CD14-positive monocyte (primary cell): ENCODE data around the gene NID1. TPM values are rescaled to one million over a fixed set of nuclear protein-coding genes. Genes with fewer than 3 reads are reported as not detected.

Experiments
- DNase-seq, 3 donors: peaks; one replicate each; pipeline ENCODE4 v3.0.0-alpha.2; 2011 to 2022
- H2AFZ ChIP-seq: 2 replicates; pipeline ENCODE4 v1.6.0; 2012; ENCODE audit warnings: mild to moderate bottlenecking, low read depth, low read length, inconsistent platforms; ENCODE audit not compliant: insufficient read depth, poor library complexity, severe bottlenecking
- H3K27ac ChIP-seq, 2 donors: 1 replicate in 1 of 2; 2 replicates in 1 of 2; pipeline ENCODE4 v1.5.1; 2012 to 2013; ENCODE audit warnings: low read length in 2 of 2, control low read depth in 1 of 2, inconsistent platforms in 1 of 2, low read depth in 1 of 2, mild to moderate bottlenecking in 1 of 2
- H3K27me3 ChIP-seq, 2 donors: one replicate each; pipeline versions ENCODE4 v1.6.0 to v1.6.1; 2011 to 2013; ENCODE audit warnings: low read length in 2 of 2; ENCODE audit not compliant: control insufficient read depth in 2 of 2, insufficient read depth in 2 of 2
- H3K36me3 ChIP-seq, 2 donors: replicated peaks in 1 of 2; 1 replicate in 1 of 2; 2 replicates in 1 of 2; pipeline versions ENCODE4 v1.5.1 to v1.6.1; 2012 to 2013; ENCODE audit warnings: low read length in 2 of 2, control low read depth in 1 of 2, inconsistent platforms in 1 of 2, mild to moderate bottlenecking in 1 of 2; ENCODE audit not compliant: insufficient read depth in 2 of 2, control insufficient read depth in 1 of 2
- H3K4me1 ChIP-seq, 2 donors: 1 replicate in 1 of 2; 2 replicates in 1 of 2; pipeline versions ENCODE4 v1.5.1 to v1.6.1; 2012 to 2013; ENCODE audit warnings: low read length in 2 of 2, control low read depth in 1 of 2, inconsistent platforms in 1 of 2, mild to moderate bottlenecking in 1 of 2, moderate library complexity in 1 of 2; ENCODE audit not compliant: insufficient read depth in 2 of 2, control insufficient read depth in 1 of 2
- H3K4me2 ChIP-seq: replicated peaks from 2 replicates; pipeline ENCODE3; 2012; ENCODE audit warnings: low read length, moderate library complexity, mild to moderate bottlenecking; ENCODE audit not compliant: poor library complexity, severe bottlenecking; ENCODE audit errors: extremely low read depth
- H3K4me3 ChIP-seq, 3 experiments: fragments of 200-600 bp in 1 of 3; sonication (generic) in 1 of 3; replicated peaks in 1 of 3; 1 replicate in 2 of 3; 2 replicates in 1 of 3; pipeline ENCODE4 v1.5.1; 2011 to 2013; ENCODE audit warnings: low read length in 3 of 3, mild to moderate bottlenecking in 3 of 3, control low read depth in 2 of 3, low read depth in 2 of 3, inconsistent platforms in 1 of 3, moderate library complexity in 1 of 3
- H3K79me2 ChIP-seq: 2 replicates; pipeline ENCODE4 v1.6.0; 2012; ENCODE audit warnings: mild to moderate bottlenecking, control low read depth, inconsistent platforms, low read length, moderate library complexity; ENCODE audit not compliant: insufficient read depth
- H3K9ac ChIP-seq: 2 replicates; pipeline ENCODE4 v1.6.0; 2017; ENCODE audit warnings: low read length, mild to moderate bottlenecking; ENCODE audit not compliant: insufficient read depth, poor library complexity, severe bottlenecking
- H3K9me3 ChIP-seq, 2 donors: replicated peaks in 1 of 2; 1 replicate in 1 of 2; 2 replicates in 1 of 2; pipeline versions ENCODE4 v1.5.1 to v1.6.1; 2012 to 2013; ENCODE audit warnings: low read length in 2 of 2, control low read depth in 1 of 2; ENCODE audit not compliant: control insufficient read depth in 1 of 2, insufficient read depth in 1 of 2
- H4K20me1 ChIP-seq: 2 replicates; pipeline ENCODE4 v1.6.0; 2012; ENCODE audit warnings: mild to moderate bottlenecking, low read length, control low read depth, moderate library complexity; ENCODE audit not compliant: insufficient read depth
- H3K27ac Mint-ChIP-seq, 7 donors: one replicate each; pipeline ENCODE4 v1.8.0; 2020; ENCODE audit warnings: mild to moderate bottlenecking in 7 of 7, mixed read lengths in 7 of 7, moderate library complexity in 6 of 7, inconsistent platforms in 2 of 7
- H3K27me3 Mint-ChIP-seq, 3 donors: one replicate each; pipeline ENCODE4 v1.8.0; 2021 to 2022; ENCODE audit warnings: low read depth in 3 of 3, mild to moderate bottlenecking in 3 of 3, mixed read lengths in 3 of 3, moderate library complexity in 3 of 3, inconsistent platforms in 1 of 3
- H3K36me3 Mint-ChIP-seq, 2 donors: one replicate each; pipeline ENCODE4 v1.8.0; 2020; ENCODE audit warnings: mixed read lengths in 2 of 2, inconsistent platforms in 1 of 2, mild to moderate bottlenecking in 1 of 2
- H3K4me1 Mint-ChIP-seq: one replicate; pipeline ENCODE4 v1.8.0; 2020; ENCODE audit warnings: mild to moderate bottlenecking, mixed read lengths
- H3K4me3 Mint-ChIP-seq, 2 donors: one replicate each; pipeline ENCODE4 v1.8.0; 2020; ENCODE audit warnings: mild to moderate bottlenecking in 2 of 2, mixed read lengths in 2 of 2, moderate library complexity in 1 of 2
- H3K9me3 Mint-ChIP-seq, 7 donors: one replicate each; pipeline ENCODE4 v1.8.0; 2020 to 2022; ENCODE audit warnings: mixed read lengths in 7 of 7, mild to moderate bottlenecking in 6 of 7, moderate library complexity in 6 of 7, inconsistent platforms in 2 of 7
- CTCF ChIP-seq: fragments of 200-600 bp; IDR thresholded peaks from one replicate; pipeline ENCODE4 v1.8.0; 2022; ENCODE audit warnings: antibody characterized with exemption, mild to moderate bottlenecking
- WGBS: methylation state at CpG from one replicate; pipeline ENCODE4 v1.1.5; 2013; ENCODE audit warnings: missing lambda C conversion rate; ENCODE audit not compliant: insufficient coverage; 5-methylcytosine and 5-hydroxymethylcytosine counted together
- intact Hi-C, 2 donors: fragments of 100-400 bp; cut with micrococcal nuclease; formaldehyde crosslinking; loops; one replicate each; pipeline versions ENCODE4 v1.15.0 to v1.15.1; 2023
- polyA plus RNA-seq, 3 donors: library from polyadenylated mRNA; depleted of rRNA in 1 of 3; unstranded in 2 of 3; stranded (reverse) in 1 of 3; fragments of 300-500 nt in 2 of 3; fragments of >200 nt in 1 of 3; fragmentation: Illumina TruSeq in 2 of 3; gene quantifications; 1 replicate in 2 of 3; 2 replicates in 1 of 3; pipeline ENCODE4 v1.2.3, GENCODE V29; 2012 to 2021

The NID1 gene
- polyA plus RNA-seq, 3 donors, result 6.8 to 19.7 (median 14.4) TPM

GRCh38 chr1:236095705-236096520 lies 31.0 kb upstream of the NID1 start:
- H3K4me1 ChIP-seq, result peaks cover 16 to 19% of the 10 kb centered on the region in 2 donors
- H4K20me1 ChIP-seq, result no peaks in the 10 kb centered on the region
- TF ChIP-seq CTCF, result no peak
- H3K9ac ChIP-seq, result no peak overlapping the region
- Mint-ChIP-seq H3K27ac (no peak overlapping the region), H3K9me3 (peaks cover 7 to 32% (median 19%) of the 10 kb centered on the region in 7 donors), H3K27me3 (peaks cover 6 to 11% (median 7%) of the 10 kb centered on the region in 3 donors), H3K4me3 (no peak overlapping the region), H3K36me3 (peaks cover 2 to 4% of the 10 kb centered on the region in 2 donors), H3K4me1 (peaks cover 10% of the 10 kb centered on the region)
- H2AFZ ChIP-seq, result no peak overlapping the region
- H3K4me3 ChIP-seq, result no peak overlapping the region
- no peak overlapping the region for H3K4me2 ChIP-seq
- H3K27ac ChIP-seq, result no peak overlapping the region
- intact Hi-C loops, result loop anchor here in 1 of 2 donors (5.0 kb wide), 1 partner anchor 34 kb away; no protein-coding TSS in a partner anchor
- no peaks in the 10 kb centered on the region for H3K36me3 ChIP-seq
- no CpG with 5 or more reads among the region's 3 CpGs for WGBS
- H3K27me3 ChIP-seq, result no peaks in the 10 kb centered on the region
- no peak for DNase-seq
- no peaks in the 10 kb centered on the region for H3K79me2 ChIP-seq
- peaks cover 13 to 17% of the 10 kb centered on the region in 2 donors for H3K9me3 ChIP-seq

GRCh38 chr1:236092899-236093298 lies 28.0 kb upstream of the NID1 start:
- intact Hi-C loops, result no loop called here
- Mint-ChIP-seq H3K36me3 (peaks cover 2 to 4% of the 10 kb centered on the region in 2 donors), H3K27me3 (peaks cover 5 to 13% (median 9%) of the 10 kb centered on the region in 3 donors), H3K4me1 (peaks cover 14% of the 10 kb centered on the region), H3K27ac (no peak overlapping the region), H3K4me3 (no peak overlapping the region), H3K9me3 (peaks cover 7 to 32% (median 20%) of the 10 kb centered on the region in 7 donors)
- H3K4me1 ChIP-seq, result peaks cover 15 to 18% of the 10 kb centered on the region in 2 donors
- TF ChIP-seq CTCF, result no peak
- no peak overlapping the region for H3K9ac ChIP-seq
- no peak for DNase-seq
- no peaks in the 10 kb centered on the region for H3K79me2 ChIP-seq
- no peaks in the 10 kb centered on the region for H3K36me3 ChIP-seq
- no peaks in the 10 kb centered on the region for H4K20me1 ChIP-seq
- H3K27ac ChIP-seq, result no peak overlapping the region
- no peak overlapping the region for H2AFZ ChIP-seq
- WGBS, result 100% methylated on average over 2 of the region's 5 CpGs
- no peaks in the 10 kb centered on the region for H3K27me3 ChIP-seq
- peaks cover 13 to 17% of the 10 kb centered on the region in 2 donors for H3K9me3 ChIP-seq
- no peak overlapping the region for H3K4me2 ChIP-seq
- no peak overlapping the region for H3K4me3 ChIP-seq
